ENCODE data around the gene SNED1.

- TF ChIP-seq CTCF (conservative IDR thresholded peaks at IDR 0.05; ENCODE audit: low read depth in 2 of 2) (no peak), ZNF331 (CRISPR knock-in tag; IDR thresholded peaks at IDR 0.05; ENCODE audit: low read depth) (no peak), REST (IDR thresholded peaks at IDR 0.05; ENCODE audit: unreplicated experiment) (no peak)
Measured at GRCh38 chr2:240988146-240988545, 10.3 kb upstream of the SNED1 start.

Data from GM23338 (cell line).